Naive thymus-derived CD4-positive, alpha-beta T cell (primary cell): ENCODE measurements around the gene TGFBR3. TPM values are rescaled to one million over a fixed set of nuclear protein-coding genes. Genes with fewer than 3 reads are reported as not detected.

Experiments used
- ATAC-seq: fragments of 150-1000 bp; cut with Tn5 transposase; 2 replicates; pipeline ENCODE4 v1.10.0; 2021; ENCODE audit warnings: mild to moderate bottlenecking, moderate library complexity
- CTCF ChIA-PET: fragments of 350-600 bp; sonication (Branson Sonifier 250); formaldehyde crosslinking; loops from one replicate; lab custom pipeline; 2021; ENCODE audit warnings: antibody characterized with exemption; lab: Charles Lee
- POLR2A ChIA-PET: fragments of 350-600 bp; sonication (Branson Sonifier 250); formaldehyde crosslinking; loops from one replicate; lab custom pipeline; 2021; ENCODE audit warnings: antibody characterized with exemption, inconsistent platforms; lab: Charles Lee
- DNase-seq, 9 donors: peaks; one replicate each; pipeline versions ENCODE4 v3.0.0 to v3.0.0-alpha.2; 2020 to 2022; ENCODE audit warnings: mixed read lengths in 1 of 9
- H3K27ac ChIP-seq: one replicate; pipeline ENCODE4 v1.7.0; 2013; ENCODE audit warnings: mild to moderate bottlenecking, low read depth, low read length, moderate library complexity
- H3K27me3 ChIP-seq, 2 donors: one replicate each; pipeline ENCODE4 v1.7.0; 2013; ENCODE audit warnings: low read length in 2 of 2, mild to moderate bottlenecking in 2 of 2, moderate library complexity in 2 of 2; ENCODE audit not compliant: control insufficient read depth in 2 of 2, insufficient read depth in 2 of 2
- H3K36me3 ChIP-seq, 3 experiments: 1 replicate in 2 of 3; 2 replicates in 1 of 3; pipeline ENCODE4 v1.7.0; 2013; ENCODE audit warnings: low read length in 3 of 3, mild to moderate bottlenecking in 3 of 3, moderate library complexity in 1 of 3; ENCODE audit not compliant: insufficient read depth in 3 of 3, control insufficient read depth in 2 of 3
- H3K4me1 ChIP-seq, 2 donors: one replicate each; pipeline ENCODE4 v1.7.0; 2013; ENCODE audit warnings: low read length in 2 of 2, mild to moderate bottlenecking in 2 of 2, moderate library complexity in 1 of 2; ENCODE audit not compliant: control insufficient read depth in 2 of 2, insufficient read depth in 2 of 2
- H3K4me3 ChIP-seq: 2 replicates; pipeline ENCODE4 v1.7.0; 2013; ENCODE audit warnings: mild to moderate bottlenecking, low read length
- H3K9me3 ChIP-seq, 3 experiments: 1 replicate in 2 of 3; 2 replicates in 1 of 3; pipeline ENCODE4 v1.7.0; 2013; ENCODE audit warnings: low read length in 3 of 3; ENCODE audit not compliant: control insufficient read depth in 2 of 3
- H3K27ac Mint-ChIP-seq, 9 donors: one replicate each; pipeline ENCODE4 v1.8.0; 2020 to 2022; ENCODE audit warnings: mixed read lengths in 9 of 9, mild to moderate bottlenecking in 8 of 9, moderate library complexity in 5 of 9, inconsistent platforms in 2 of 9
- H3K27me3 Mint-ChIP-seq, 5 donors: one replicate each; pipeline ENCODE4 v1.8.0; 2021 to 2022; ENCODE audit warnings: mixed read lengths in 5 of 5, mild to moderate bottlenecking in 1 of 5
- H3K36me3 Mint-ChIP-seq, 5 donors: one replicate each; pipeline ENCODE4 v1.8.0; 2020 to 2022; ENCODE audit warnings: mixed read lengths in 5 of 5, mild to moderate bottlenecking in 3 of 5, inconsistent platforms in 1 of 5
- H3K4me1 Mint-ChIP-seq, 7 donors: one replicate each; pipeline ENCODE4 v1.8.0; 2020 to 2022; ENCODE audit warnings: mixed read lengths in 7 of 7, mild to moderate bottlenecking in 3 of 7, inconsistent platforms in 1 of 7
- H3K4me3 Mint-ChIP-seq, 10 donors: one replicate each; pipeline ENCODE4 v1.8.0; 2020 to 2022; ENCODE audit warnings: mild to moderate bottlenecking in 10 of 10, mixed read lengths in 10 of 10, moderate library complexity in 6 of 10, inconsistent platforms in 2 of 10
- H3K9me3 Mint-ChIP-seq, 11 donors: one replicate each; pipeline ENCODE4 v1.8.0; 2020 to 2022; ENCODE audit warnings: mixed read lengths in 11 of 11, mild to moderate bottlenecking in 4 of 11, inconsistent platforms in 1 of 11, moderate library complexity in 1 of 11
- intact Hi-C, 2 donors: fragments of 100-400 bp; cut with micrococcal nuclease; formaldehyde crosslinking; loops; one replicate each; pipeline ENCODE4 v1.15.1; 2023
- polyA plus RNA-seq, 2 donors: library from polyadenylated mRNA; unstranded; fragments of 300-500 nt; fragmentation: Illumina TruSeq; gene quantifications; one replicate each; pipeline ENCODE4 v1.2.3, GENCODE V29; 2021
- total RNA-seq, 6 experiments: library from RNA in 5 of 6; stranded (reverse) in 5 of 6; gene quantifications; 1 replicate in 5 of 6; 2 replicates in 1 of 6; pipeline ENCODE4 v1.2.3 and lab custom pipeline; 2021 to 2026

The TGFBR3 gene
- total and polyA plus RNA-seq, 7 experiments from 2014 or later: 9.4 to 36.3 (median 11.4) TPM

DNA sequence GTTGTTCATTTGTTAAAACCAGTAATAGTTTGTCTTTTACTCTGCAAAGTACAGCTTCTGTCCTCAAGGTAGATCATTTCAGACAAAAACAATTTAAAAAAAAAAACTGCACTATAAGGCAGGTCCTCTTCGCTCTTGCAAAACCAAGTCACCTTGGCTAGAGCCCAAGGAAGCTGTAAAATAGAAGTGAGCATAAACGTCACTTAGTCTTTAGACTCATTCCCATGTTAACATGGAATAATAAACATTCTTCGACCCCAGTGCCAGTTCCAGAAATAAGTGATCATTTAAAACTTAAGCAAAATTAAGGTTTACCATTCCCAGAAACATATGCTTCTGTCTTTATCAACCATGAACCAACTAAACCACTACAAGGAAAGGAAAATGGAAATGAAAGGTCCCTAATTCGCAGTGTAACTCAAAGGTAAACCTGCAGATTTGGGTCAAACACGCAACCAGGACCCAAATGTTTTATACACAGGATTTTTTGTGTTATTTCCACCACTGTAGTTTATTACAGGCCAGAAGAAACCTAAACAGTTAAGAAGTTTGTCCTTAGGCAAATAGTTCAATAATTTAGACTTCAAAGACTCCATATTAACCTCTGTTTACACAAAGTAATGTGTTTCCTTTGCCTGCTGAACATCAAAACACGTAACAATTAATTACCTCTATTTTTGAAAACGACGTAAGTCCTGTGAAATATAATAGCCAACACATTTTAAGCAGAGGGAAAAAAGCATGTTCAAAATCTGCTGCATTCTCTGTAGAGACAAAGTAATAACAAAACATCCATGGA, 54.6 kb downstream of the TGFBR3 start:
- Mint-ChIP-seq H3K9me3 (no peaks in the 10 kb centered on the region), H3K4me1 (peaks cover 11 to 43% (median 17%) of the 10 kb centered on the region in 7 donors), H3K27ac (peak overlapping the region in 3 of 9 donors; percentile 2 to 65 (median 3)), H3K27me3 (peaks cover 0 to 2% (median 0%) of the 10 kb centered on the region in 5 donors), H3K4me3 (no peak overlapping the region), H3K36me3 (peaks cover 0 to 5% (median 0%) of the 10 kb centered on the region in 5 donors)
- H3K27ac ChIP-seq: no peak overlapping the region
- peaks cover 0 to 8% of the 10 kb centered on the region in 2 donors for H3K4me1 ChIP-seq
- H3K9me3 ChIP-seq: no peaks in the 10 kb centered on the region
- CTCF ChIA-PET: interaction anchor here (1.3 kb wide), 1 partner anchor 9 kb away, joined by 3 read pairs; no protein-coding TSS in a partner anchor
- no peak for DNase-seq
- H3K36me3 ChIP-seq: no peaks in the 10 kb centered on the region
- POLR2A ChIA-PET: interaction anchor here (0.6 kb wide), 1 partner anchor 33 kb away, joined by 4 read pairs; no protein-coding TSS in a partner anchor
- intact Hi-C loops: no loop called here
- H3K4me3 ChIP-seq: no peak overlapping the region
- no peaks in the 10 kb centered on the region for H3K27me3 ChIP-seq
- no peak for ATAC-seq

DNA sequence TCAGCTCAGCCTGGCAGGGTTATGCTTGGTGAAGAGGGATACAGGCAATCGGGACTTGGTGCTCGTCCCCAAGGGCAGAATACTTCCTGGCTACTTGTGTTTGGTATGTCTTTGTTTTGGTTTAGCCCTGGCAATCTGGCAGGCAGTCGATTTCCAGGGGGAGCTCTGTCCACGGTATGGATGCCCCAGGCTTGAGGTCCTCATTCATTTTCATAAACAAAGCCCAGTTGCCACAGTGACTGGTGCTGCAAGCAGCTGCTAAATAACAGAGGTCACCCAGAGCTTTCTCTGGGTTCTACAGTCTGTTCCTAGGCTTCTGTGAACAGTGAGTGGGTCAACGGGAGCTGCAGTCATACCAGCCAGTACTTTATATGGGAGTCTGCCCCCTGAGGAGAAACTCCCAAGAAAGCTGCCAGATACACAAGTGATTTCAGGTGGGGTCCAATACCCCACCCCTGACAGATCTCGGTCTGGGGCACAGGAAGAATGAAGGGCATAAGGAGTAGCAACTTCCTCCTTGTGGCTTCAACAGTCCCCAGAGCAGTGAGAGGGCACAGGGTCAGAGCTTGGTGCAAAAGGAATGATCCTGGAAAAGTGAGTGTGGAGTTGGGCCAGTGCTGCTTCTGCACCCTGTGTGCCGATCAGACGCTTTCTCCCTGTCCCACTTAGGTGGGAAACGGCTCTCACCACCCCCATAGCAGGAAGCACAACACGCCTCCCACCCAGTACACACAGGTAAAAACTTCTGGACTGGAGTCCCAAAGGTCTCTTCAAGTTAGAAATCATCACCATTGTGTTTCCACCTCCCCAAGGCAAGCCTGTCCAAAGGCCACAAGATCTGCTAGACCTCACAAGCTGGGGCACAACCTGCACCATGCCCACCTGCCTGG, 55.5 kb downstream of the TGFBR3 start:
- ChIA-PET POLR2A (no interaction called here), CTCF (interaction anchor here (1.3 kb wide), 1 partner anchor 8 kb away, joined by 3 read pairs; no protein-coding TSS in a partner anchor)
- DNase-seq (no peak), ATAC-seq (no peak)
- H3K4me3 ChIP-seq: no peak overlapping the region
- H3K36me3 ChIP-seq: no peaks in the 10 kb centered on the region
- Mint-ChIP-seq H3K9me3 (no peaks in the 10 kb centered on the region), H3K27ac (peak overlapping the region in 5 of 9 donors; percentile 2 to 83 (median 18)), H3K4me1 (peaks cover 11 to 48% (median 17%) of the 10 kb centered on the region in 7 donors), H3K36me3 (peaks cover 0 to 5% (median 0%) of the 10 kb centered on the region in 5 donors), H3K27me3 (peaks cover 0 to 2% (median 0%) of the 10 kb centered on the region in 5 donors), H3K4me3 (peak overlapping the region in 2 of 10 donors; percentile 9 to 51)
- H3K27ac ChIP-seq: no peak overlapping the region
- H3K27me3 ChIP-seq: no peaks in the 10 kb centered on the region
- no peaks in the 10 kb centered on the region for H3K9me3 ChIP-seq
- peaks cover 0 to 8% of the 10 kb centered on the region in 2 donors for H3K4me1 ChIP-seq
- intact Hi-C loops: no loop called here

GRCh38 chr1:91829293-91830153, 56.4 kb downstream of the TGFBR3 start:
- Mint-ChIP-seq H3K27me3 (no peaks in the 10 kb centered on the region), H3K36me3 (peaks cover 0 to 8% (median 0%) of the 10 kb centered on the region in 5 donors), H3K4me1 (peaks cover 11 to 48% (median 17%) of the 10 kb centered on the region in 7 donors), H3K27ac (peak overlapping the region in 1 of 9 donors; percentile 83), H3K9me3 (no peaks in the 10 kb centered on the region), H3K4me3 (no peak overlapping the region)
- no peak for ATAC-seq
- Histone ChIP-seq H3K4me3 (no peak overlapping the region), H3K27ac (no peak overlapping the region), H3K9me3 (no peaks in the 10 kb centered on the region), H3K27me3 (no peaks in the 10 kb centered on the region), H3K4me1 (peaks cover 0 to 8% of the 10 kb centered on the region in 2 donors), H3K36me3 (no peaks in the 10 kb centered on the region)
- no peak for DNase-seq
- ChIA-PET POLR2A (no interaction called here), CTCF (no interaction called here)
- intact Hi-C loops: loop anchor here in 1 of 2 donors (2.0 kb wide), 1 partner anchor 25 kb away; no protein-coding TSS in a partner anchor

- CTCF ChIA-PET: no interaction called here
- no peaks in the 10 kb centered on the region for H3K27me3 Mint-ChIP-seq
- DNase-seq (no peak), ATAC-seq (no peak)
- peaks cover 0 to 3% (median 0%) of the 10 kb centered on the region in 5 donors for H3K36me3 Mint-ChIP-seq
- H3K27me3 ChIP-seq: no peaks in the 10 kb centered on the region
- H3K4me1 Mint-ChIP-seq: peaks cover 11 to 40% (median 17%) of the 10 kb centered on the region in 7 donors
- no peaks in the 10 kb centered on the region for H3K9me3 ChIP-seq
- H3K27ac ChIP-seq: no peak overlapping the region
- POLR2A ChIA-PET: no interaction called here
- peaks cover 0 to 8% of the 10 kb centered on the region in 2 donors for H3K4me1 ChIP-seq
- H3K36me3 ChIP-seq: no peaks in the 10 kb centered on the region
- peak overlapping the region in 1 of 9 donors; percentile 41 for H3K27ac Mint-ChIP-seq
- no peaks in the 10 kb centered on the region for H3K9me3 Mint-ChIP-seq
- intact Hi-C loops: loop anchor here in 1 of 2 donors (2.0 kb wide), 1 partner anchor 24 kb away; no protein-coding TSS in a partner anchor
- no peak overlapping the region for H3K4me3 Mint-ChIP-seq
- no peak overlapping the region for H3K4me3 ChIP-seq
Measured at GRCh38 chr1:91828583-91829281, 57.2 kb downstream of the TGFBR3 start.

GRCh38 chr1:91827459-91828321, 58.3 kb downstream of the TGFBR3 start:
- no peaks in the 10 kb centered on the region for H3K27me3 ChIP-seq
- H3K27ac Mint-ChIP-seq: peak overlapping the region in 2 of 9 donors; percentile 8 to 17
- ChIA-PET CTCF (no interaction called here), POLR2A (no interaction called here)
- H3K4me1 Mint-ChIP-seq: peaks cover 11 to 40% (median 17%) of the 10 kb centered on the region in 7 donors
- H3K9me3 Mint-ChIP-seq: no peaks in the 10 kb centered on the region
- DNase-seq (no peak), ATAC-seq (no peak)
- no peak overlapping the region for H3K4me3 Mint-ChIP-seq
- H3K4me3 ChIP-seq: no peak overlapping the region
- no peak overlapping the region for H3K27ac ChIP-seq
- H3K36me3 Mint-ChIP-seq: peaks cover 0 to 3% (median 0%) of the 10 kb centered on the region in 5 donors
- H3K36me3 ChIP-seq: no peaks in the 10 kb centered on the region
- H3K9me3 ChIP-seq: no peaks in the 10 kb centered on the region
- H3K27me3 Mint-ChIP-seq: no peaks in the 10 kb centered on the region
- peaks cover 0 to 12% of the 10 kb centered on the region in 2 donors for H3K4me1 ChIP-seq
- intact Hi-C loops: loop anchor here in 1 of 2 donors (2.0 kb wide), 1 partner anchor 23 kb away; no protein-coding TSS in a partner anchor
